Activated CD4-positive, alpha-beta T cell treated with anti-CD3 and anti-CD28 coated beads, Interleukin-2, amount 10 ng/mL, durations not matched to agents 7 days and 5 days (primary cell): ENCODE measurements around the gene PPAN. TPM values are rescaled to one million over a fixed set of nuclear protein-coding genes. Genes with fewer than 3 reads are reported as not detected.

Experiments used
- CTCF ChIA-PET: fragments of 350-600 bp; sonication (Branson Sonifier 250); formaldehyde crosslinking; loops from one replicate; lab custom pipeline; 2021; ENCODE audit warnings: antibody characterized with exemption; lab: Charles Lee
- POLR2A ChIA-PET: fragments of 350-600 bp; sonication (Branson Sonifier 250); formaldehyde crosslinking; loops from one replicate; lab custom pipeline; 2021; ENCODE audit warnings: antibody characterized with exemption; lab: Charles Lee
- DNase-seq: peaks from one replicate; pipeline ENCODE4 v3.0.0-alpha.2; 2020
- H3K27ac Mint-ChIP-seq: one replicate; pipeline ENCODE4 v1.8.0; 2021; ENCODE audit warnings: mild to moderate bottlenecking, moderate library complexity, mixed read lengths
- H3K27me3 Mint-ChIP-seq: one replicate; pipeline ENCODE4 v1.8.0; 2021; ENCODE audit warnings: mixed read lengths
- H3K36me3 Mint-ChIP-seq: one replicate; pipeline ENCODE4 v1.8.0; 2021; ENCODE audit warnings: low read depth, mixed read lengths
- H3K4me1 Mint-ChIP-seq: one replicate; pipeline ENCODE4 v1.8.0; 2021; ENCODE audit warnings: mixed read lengths
- H3K4me3 Mint-ChIP-seq: one replicate; pipeline ENCODE4 v1.8.0; 2021; ENCODE audit warnings: mild to moderate bottlenecking, moderate library complexity, mixed read lengths
- H3K9me3 Mint-ChIP-seq: one replicate; pipeline ENCODE4 v1.8.0; 2021; ENCODE audit warnings: mixed read lengths
- total RNA-seq, 2 experiments: library from RNA; stranded (reverse); gene quantifications; one replicate each; pipeline ENCODE4 v1.2.3, GENCODE V29; 2021

Gene PPAN
- total RNA-seq, 2 experiments from 2014 or later: 77.8 to 77.9 TPM

DNA sequence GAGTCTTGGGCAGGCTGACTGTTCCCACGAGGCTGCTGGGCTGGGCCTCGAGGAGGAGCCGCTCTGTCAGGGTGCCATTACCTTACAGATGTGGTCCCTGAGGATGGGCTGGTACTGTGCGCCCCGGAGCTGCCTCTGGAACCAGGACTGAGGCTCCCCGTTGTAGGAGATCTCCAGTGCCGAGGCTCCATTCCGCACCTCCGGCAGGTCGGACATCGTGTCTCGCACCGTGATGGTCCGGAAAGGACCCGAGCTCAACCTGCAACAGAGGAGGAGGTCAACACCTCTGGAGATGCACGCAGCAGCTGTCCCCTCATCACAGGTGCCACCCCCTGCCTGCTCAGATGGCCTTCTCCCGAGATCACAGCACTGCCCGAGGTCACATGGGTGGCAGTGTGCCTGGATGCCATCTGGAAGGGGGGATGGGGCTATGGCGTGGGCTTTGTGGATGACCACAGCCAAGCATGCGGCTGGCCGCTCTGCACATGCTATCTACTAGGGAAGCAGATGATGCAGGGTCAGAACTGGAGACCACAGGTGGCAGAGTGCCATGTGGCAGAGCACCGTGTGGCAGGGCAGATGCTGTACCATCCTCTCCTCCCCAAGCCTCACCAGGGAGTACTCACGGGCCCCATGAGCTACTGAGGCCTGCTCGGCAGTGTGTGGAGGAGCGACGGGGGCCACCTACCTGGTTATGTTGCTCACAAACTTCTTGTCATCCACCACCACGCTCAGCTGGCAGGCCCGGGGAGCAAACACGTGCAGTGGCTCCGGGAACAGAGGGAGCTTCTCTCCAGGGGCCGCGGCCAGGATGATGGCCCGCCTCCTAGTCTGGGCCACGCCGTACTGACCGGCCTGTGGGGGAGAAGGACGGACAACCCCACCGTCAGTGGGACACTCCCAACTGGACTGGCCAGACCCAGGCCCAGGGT lies 31.9 kb downstream of the PPAN start:
- ChIA-PET POLR2A (no interaction called here), CTCF (interaction anchor here (0.7 to 1.4 kb wide), 3 partner anchors 18 to 278 kb away, joined by 3 read pairs; no protein-coding TSS in a partner anchor)
- peaks cover 58% of the 10 kb centered on the region for H3K36me3 Mint-ChIP-seq
- no peaks in the 10 kb centered on the region for H3K9me3 Mint-ChIP-seq
- no peak for DNase-seq
- H3K27me3 Mint-ChIP-seq: no peaks in the 10 kb centered on the region
- H3K4me3 Mint-ChIP-seq: no peak overlapping the region
- H3K4me1 Mint-ChIP-seq: peaks cover 14% of the 10 kb centered on the region
- H3K27ac Mint-ChIP-seq: no peak overlapping the region

DNA sequence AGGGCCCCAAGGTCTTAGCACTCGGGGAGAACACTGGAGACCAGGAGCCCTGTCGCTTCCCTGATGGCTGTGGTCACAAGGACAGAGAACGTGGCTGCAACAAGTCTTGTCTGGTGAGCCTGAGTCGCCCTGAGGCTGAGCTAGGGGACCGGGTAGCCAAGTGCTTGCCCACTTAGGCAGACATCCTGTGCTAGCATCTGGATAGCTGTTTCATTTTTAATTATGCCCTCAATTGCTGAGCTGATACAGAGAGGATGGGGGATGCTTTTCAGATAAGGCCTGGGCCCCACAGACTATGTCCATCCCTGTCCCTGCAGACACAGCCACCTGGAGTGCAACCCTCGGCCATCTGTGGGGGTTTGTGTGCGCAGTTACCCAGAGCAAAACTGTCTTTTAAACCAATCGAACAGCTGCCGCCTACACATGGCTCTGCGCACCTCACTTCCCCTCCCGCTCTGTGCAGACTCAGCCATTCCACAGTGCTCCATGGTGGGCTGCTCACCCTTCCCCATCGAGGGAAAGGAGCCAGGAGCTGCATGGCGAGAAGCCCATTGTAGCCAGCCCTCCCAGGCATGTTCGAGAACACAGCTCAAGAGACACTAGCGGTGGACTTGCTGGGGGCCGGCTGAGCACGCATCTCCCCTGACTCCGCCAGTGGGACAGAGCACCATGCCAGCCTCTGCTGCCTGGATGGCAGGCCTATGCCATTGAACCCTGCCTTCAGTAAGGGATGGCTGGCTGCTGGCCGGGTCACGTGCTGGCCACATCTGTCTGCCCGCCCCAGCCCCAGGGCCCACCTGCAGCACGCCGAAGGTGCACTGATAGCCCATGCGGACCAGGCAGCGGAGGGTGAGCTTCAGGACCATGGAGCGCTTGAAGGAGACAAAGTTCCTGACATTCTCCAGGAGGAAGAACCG lies 33.0 kb downstream of the PPAN start:
- CTCF ChIA-PET: interaction anchor here (0.6 to 1.4 kb wide), 6 partner anchors 25 to 330 kb away, joined by 3 to 4 read pairs (median 3); no protein-coding TSS in a partner anchor
- H3K36me3 Mint-ChIP-seq: peaks cover 60% of the 10 kb centered on the region
- H3K27ac Mint-ChIP-seq: peak overlapping the region; percentile 78
- POLR2A ChIA-PET: no interaction called here
- no peak for DNase-seq
- H3K4me1 Mint-ChIP-seq: peaks cover 22% of the 10 kb centered on the region
- H3K9me3 Mint-ChIP-seq: no peaks in the 10 kb centered on the region
- no peaks in the 10 kb centered on the region for H3K27me3 Mint-ChIP-seq
- H3K4me3 Mint-ChIP-seq: no peak overlapping the region

GRCh38 chr19:10139952-10140351 lies 33.8 kb downstream of the PPAN start:
- Mint-ChIP-seq H3K27ac (no peak overlapping the region), H3K36me3 (peaks cover 65% of the 10 kb centered on the region), H3K4me3 (no peak overlapping the region), H3K4me1 (peaks cover 26% of the 10 kb centered on the region), H3K27me3 (no peaks in the 10 kb centered on the region), H3K9me3 (no peaks in the 10 kb centered on the region)
- POLR2A ChIA-PET: no interaction called here
- CTCF ChIA-PET: interaction anchor here (0.7 to 1.2 kb wide), 3 partner anchors 26 to 88 kb away, joined by 3 to 4 read pairs (median 3); no protein-coding TSS in a partner anchor
- DNase-seq: no peak

- peaks cover 73% of the 10 kb centered on the region for H3K36me3 Mint-ChIP-seq
- H3K4me1 Mint-ChIP-seq: peaks cover 36% of the 10 kb centered on the region
- H3K27me3 Mint-ChIP-seq: no peaks in the 10 kb centered on the region
- ChIA-PET CTCF (interaction anchor here (0.8 to 1.3 kb wide), 4 partner anchors 9 to 24 kb away, joined by 3 to 5 read pairs (median 4); partner anchors contain the start of gene EIF3G), POLR2A (interaction anchor here (0.6 kb wide), 1 partner anchor 281 kb away, joined by 5 read pairs; no protein-coding TSS in a partner anchor)
- H3K9me3 Mint-ChIP-seq: no peaks in the 10 kb centered on the region
- H3K4me3 Mint-ChIP-seq: no peak overlapping the region
- H3K27ac Mint-ChIP-seq: peak overlapping the region; percentile 80
- no peak for DNase-seq
Measured at GRCh38 chr19:10141479-10141878, 35.3 kb downstream of the PPAN start.

GRCh38 chr19:10141973-10142372 lies 35.8 kb downstream of the PPAN start:
- CTCF ChIA-PET: interaction anchor here (0.8 to 1.3 kb wide), 4 partner anchors 9 to 23 kb away, joined by 3 to 5 read pairs (median 4); partner anchors contain the start of gene EIF3G
- no peaks in the 10 kb centered on the region for H3K27me3 Mint-ChIP-seq
- peak overlapping the region; percentile 99 for H3K27ac Mint-ChIP-seq
- H3K36me3 Mint-ChIP-seq: peaks cover 75% of the 10 kb centered on the region
- H3K9me3 Mint-ChIP-seq: no peaks in the 10 kb centered on the region
- POLR2A ChIA-PET: interaction anchor here (0.6 kb wide), 1 partner anchor 281 kb away, joined by 5 read pairs; no protein-coding TSS in a partner anchor
- no peak for DNase-seq
- no peak overlapping the region for H3K4me3 Mint-ChIP-seq
- H3K4me1 Mint-ChIP-seq: peaks cover 38% of the 10 kb centered on the region

DNA sequence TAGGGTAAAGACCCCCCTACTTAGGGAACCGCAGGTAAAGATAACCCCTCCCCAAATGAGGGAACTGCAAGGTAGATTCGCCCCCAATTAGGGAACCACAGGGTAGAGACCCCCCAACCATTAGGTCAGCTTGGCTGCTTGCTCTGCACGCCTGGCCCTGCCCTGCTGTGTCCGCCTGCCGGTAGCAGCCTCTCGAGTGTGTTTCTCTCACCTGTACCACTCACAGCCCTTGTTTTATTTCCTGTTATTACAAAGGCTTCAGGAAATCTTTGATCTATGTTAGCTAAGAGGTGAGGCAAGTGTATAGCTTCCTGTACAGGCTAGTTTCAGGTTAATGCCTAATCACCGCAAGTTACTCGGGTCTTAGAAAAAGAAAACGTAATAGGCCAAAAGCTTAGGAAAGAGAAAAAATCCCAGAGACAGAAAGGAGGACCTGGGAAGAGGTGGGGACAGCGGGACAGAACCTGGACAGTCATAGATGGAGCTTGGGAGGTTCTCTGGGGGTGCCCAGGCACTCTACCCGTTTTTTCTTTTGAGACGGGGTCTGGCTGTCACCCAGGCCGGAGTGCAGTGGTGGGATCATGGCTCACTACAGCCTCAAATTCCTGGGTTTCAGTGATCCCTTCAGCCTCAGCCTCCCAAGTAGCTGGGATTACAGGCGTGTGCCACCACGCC lies 36.7 kb downstream of the PPAN start:
- CTCF ChIA-PET: interaction anchor here (0.7 to 1.2 kb wide), 6 partner anchors 8 to 108 kb away, joined by 3 to 6 read pairs (median 3); no protein-coding TSS in a partner anchor

GRCh38 chr19:10143681-10144080 lies 37.5 kb downstream of the PPAN start:
- H3K27me3 Mint-ChIP-seq: no peaks in the 10 kb centered on the region
- peak overlapping the region; percentile 75 for H3K4me3 Mint-ChIP-seq
- ChIA-PET POLR2A (interaction anchor here (0.7 kb wide), 1 partner anchor 39 kb away, joined by 5 read pairs; no protein-coding TSS in a partner anchor), CTCF (interaction anchor here (0.7 to 1.2 kb wide), 4 partner anchors 8 to 107 kb away, joined by 3 to 6 read pairs (median 3); no protein-coding TSS in a partner anchor)
- H3K4me1 Mint-ChIP-seq: peaks cover 38% of the 10 kb centered on the region
- H3K27ac Mint-ChIP-seq: peak overlapping the region; percentile 99
- H3K36me3 Mint-ChIP-seq: peaks cover 73% of the 10 kb centered on the region
- DNase-seq: peak; percentile 13
- no peaks in the 10 kb centered on the region for H3K9me3 Mint-ChIP-seq

More for the DNA sequence above, 36.7 kb downstream of the PPAN start:
- H3K9me3 Mint-ChIP-seq: no peaks in the 10 kb centered on the region
- peak overlapping the region; percentile 75 for H3K4me3 Mint-ChIP-seq
- peaks cover 38% of the 10 kb centered on the region for H3K4me1 Mint-ChIP-seq
- peaks cover 72% of the 10 kb centered on the region for H3K36me3 Mint-ChIP-seq
- no peaks in the 10 kb centered on the region for H3K27me3 Mint-ChIP-seq
- peak overlapping the region; percentile 99 for H3K27ac Mint-ChIP-seq
- DNase-seq: peak; percentile 62
- POLR2A ChIA-PET: interaction anchor here (0.6 to 0.7 kb wide), 2 partner anchors 39 to 947 kb away, joined by 3 to 5 read pairs; partner anchors contain the start of gene LDLR

GRCh38 chr19:10144361-10144760 lies 38.2 kb downstream of the PPAN start:
- no peak overlapping the region for H3K4me3 Mint-ChIP-seq
- CTCF ChIA-PET: no interaction called here
- peaks cover 38% of the 10 kb centered on the region for H3K4me1 Mint-ChIP-seq
- no peaks in the 10 kb centered on the region for H3K9me3 Mint-ChIP-seq
- H3K27ac Mint-ChIP-seq: peak overlapping the region; percentile 99
- no peaks in the 10 kb centered on the region for H3K27me3 Mint-ChIP-seq
- H3K36me3 Mint-ChIP-seq: peaks cover 71% of the 10 kb centered on the region
- no peak for DNase-seq
- POLR2A ChIA-PET: no interaction called here

DNA sequence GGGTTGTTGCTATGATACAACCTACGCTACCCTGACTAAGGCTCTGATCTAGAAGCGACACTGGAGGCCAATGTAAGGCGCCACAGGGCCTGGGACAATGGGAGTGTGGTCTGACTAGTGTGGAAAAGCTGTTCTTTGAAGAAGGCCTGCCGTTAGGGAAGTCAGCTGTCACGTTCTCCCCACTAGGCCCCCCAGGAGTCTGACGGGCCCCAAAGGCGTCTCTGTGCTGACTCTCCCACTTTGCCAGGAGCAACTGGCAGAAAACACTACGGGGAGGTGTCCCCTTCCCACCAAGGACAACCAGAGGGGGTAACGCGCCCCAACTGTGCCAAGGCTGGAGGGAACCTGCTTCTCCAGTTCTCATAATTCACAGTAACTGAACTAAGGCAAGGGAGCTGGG lies 38.9 kb downstream of the PPAN start:
- POLR2A ChIA-PET: no interaction called here

GRCh38 chr19:10146142-10146541 lies 40.0 kb downstream of the PPAN start:
- H3K27ac Mint-ChIP-seq: peak overlapping the region; percentile 43
- POLR2A ChIA-PET: no interaction called here

More for the DNA sequence above, 38.9 kb downstream of the PPAN start:
- DNase-seq: no peak
- peaks cover 70% of the 10 kb centered on the region for H3K36me3 Mint-ChIP-seq
- no peak overlapping the region for H3K4me3 Mint-ChIP-seq
- H3K9me3 Mint-ChIP-seq: no peaks in the 10 kb centered on the region
- H3K27me3 Mint-ChIP-seq: no peaks in the 10 kb centered on the region
- CTCF ChIA-PET: no interaction called here
- H3K4me1 Mint-ChIP-seq: peaks cover 38% of the 10 kb centered on the region
- peak overlapping the region; percentile 71 for H3K27ac Mint-ChIP-seq

GRCh38 chr19:10149427-10149826 lies 43.3 kb downstream of the PPAN start:
- H3K27ac Mint-ChIP-seq: no peak overlapping the region

More at GRCh38 chr19:10146142-10146541, 40.0 kb downstream of the PPAN start:
- CTCF ChIA-PET: no interaction called here
- no peak for DNase-seq
- Mint-ChIP-seq H3K4me3 (no peak overlapping the region), H3K27me3 (no peaks in the 10 kb centered on the region), H3K9me3 (no peaks in the 10 kb centered on the region), H3K36me3 (peaks cover 71% of the 10 kb centered on the region), H3K4me1 (peaks cover 38% of the 10 kb centered on the region)

More at GRCh38 chr19:10149427-10149826, 43.3 kb downstream of the PPAN start:
- ChIA-PET CTCF (interaction anchor here (0.6 to 1.0 kb wide), 2 partner anchors 13 to 52 kb away, joined by 3 read pairs; no protein-coding TSS in a partner anchor), POLR2A (no interaction called here)
- Mint-ChIP-seq H3K27me3 (no peaks in the 10 kb centered on the region), H3K36me3 (peaks cover 70% of the 10 kb centered on the region), H3K9me3 (no peaks in the 10 kb centered on the region), H3K4me3 (no peak overlapping the region), H3K4me1 (peaks cover 14% of the 10 kb centered on the region)
- no peak for DNase-seq
